AG10803 (cell line): ENCODE measurements around the gene KRTAP12-2.

Source experiments
- DNase-seq: peaks from one replicate; pipeline ENCODE4 v3.0.0; 2010; ENCODE audit warnings: low read depth
- H3K4me3 ChIP-seq: 2 replicates; pipeline ENCODE4 v1.5.1; 2011; ENCODE audit warnings: mild to moderate bottlenecking, low read length, control low read depth
- CTCF ChIP-seq: conservative IDR thresholded peaks from 2 replicates; pipeline ENCODE4 v1.5.1; 2011; ENCODE audit warnings: mild to moderate bottlenecking, low read length, control low read depth, inconsistent platforms

KRTAP12-2 gene, protein sequence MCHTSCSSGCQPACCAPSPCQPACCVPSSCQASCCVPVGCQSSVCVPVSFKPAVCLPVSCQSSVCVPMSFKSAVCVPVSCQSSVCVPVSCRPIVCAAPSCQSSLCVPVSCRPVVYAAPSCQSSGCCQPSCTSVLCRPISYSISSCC

DNA sequence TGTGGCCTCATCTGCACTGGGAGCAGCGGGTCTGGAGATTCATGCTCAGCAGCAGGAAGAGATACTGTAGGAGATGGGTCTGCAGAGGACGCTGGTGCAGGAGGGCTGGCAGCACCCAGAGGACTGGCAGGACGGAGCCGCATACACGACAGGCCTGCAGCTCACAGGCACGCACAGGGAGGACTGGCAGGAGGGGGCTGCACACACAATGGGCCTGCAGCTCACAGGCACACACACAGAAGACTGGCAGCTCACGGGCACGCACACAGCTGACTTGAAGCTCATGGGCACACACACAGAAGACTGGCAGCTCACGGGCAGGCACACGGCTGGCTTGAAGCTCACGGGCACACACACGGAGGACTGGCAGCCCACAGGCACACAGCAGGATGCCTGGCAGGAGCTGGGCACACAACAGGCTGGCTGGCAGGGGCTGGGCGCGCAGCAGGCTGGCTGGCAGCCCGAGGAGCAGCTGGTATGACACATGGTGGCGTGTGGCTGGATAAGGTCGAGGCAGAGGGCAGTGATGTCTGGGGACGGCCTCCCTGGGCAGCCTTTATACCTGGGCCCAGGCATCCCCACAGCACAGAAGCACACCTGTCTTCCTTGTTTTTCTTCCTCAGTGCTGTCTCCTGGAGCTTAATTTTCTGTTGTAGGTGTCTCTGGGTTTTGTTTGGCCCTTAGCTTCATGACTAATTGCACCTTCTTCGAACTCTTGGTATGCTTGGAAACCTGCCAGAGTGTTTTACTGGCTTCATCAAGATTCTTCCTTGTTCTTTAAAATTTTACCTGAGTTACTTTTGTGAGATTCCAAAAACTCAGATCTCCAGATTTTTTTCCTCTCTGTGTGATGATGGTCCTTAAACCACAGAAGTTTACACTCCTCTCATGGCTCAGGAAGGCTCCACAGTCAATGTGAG lies at the start of gene KRTAP12-2:
Gene KRTAP12-2, minus strand, starts transcription at position 527 of the 920 bp plus-strand sequence. Its CDS starts 41 bp downstream, at position 486.
- no peak for DNase-seq
- no peak for TF ChIP-seq CTCF

GRCh38 chr21:44714905-44715304 lies 48.2 kb upstream of the KRTAP12-2 start:
- TF ChIP-seq CTCF: no peak
- no peak for DNase-seq
- H3K4me3 ChIP-seq: no peak overlapping the region

More for the DNA sequence above, at the start of gene KRTAP12-2:
- H3K4me3 ChIP-seq: no peak within 1 kb of the TSS

DNA sequence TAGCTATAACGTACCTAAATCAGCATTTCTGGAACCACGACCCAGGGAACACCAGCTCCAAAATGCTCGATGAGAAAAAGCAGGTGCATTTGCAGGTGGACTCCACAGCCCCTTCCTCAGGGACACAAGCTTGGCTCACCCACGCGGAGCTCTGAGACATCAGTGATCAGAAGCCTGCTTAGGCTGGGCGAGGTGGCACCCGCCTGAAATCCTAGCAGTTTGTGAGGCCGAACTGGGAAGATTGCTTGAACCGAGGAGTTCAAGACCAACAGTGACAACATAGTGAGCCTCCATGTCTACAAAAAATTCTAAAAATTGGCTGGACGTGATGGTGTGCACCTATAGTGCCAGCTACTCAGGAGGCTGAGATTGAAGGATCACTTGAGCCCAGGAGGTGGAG lies 47.1 kb upstream of the KRTAP12-2 start:
- TF ChIP-seq CTCF: no peak
- no peak for DNase-seq
- no peak overlapping the region for H3K4me3 ChIP-seq

DNA sequence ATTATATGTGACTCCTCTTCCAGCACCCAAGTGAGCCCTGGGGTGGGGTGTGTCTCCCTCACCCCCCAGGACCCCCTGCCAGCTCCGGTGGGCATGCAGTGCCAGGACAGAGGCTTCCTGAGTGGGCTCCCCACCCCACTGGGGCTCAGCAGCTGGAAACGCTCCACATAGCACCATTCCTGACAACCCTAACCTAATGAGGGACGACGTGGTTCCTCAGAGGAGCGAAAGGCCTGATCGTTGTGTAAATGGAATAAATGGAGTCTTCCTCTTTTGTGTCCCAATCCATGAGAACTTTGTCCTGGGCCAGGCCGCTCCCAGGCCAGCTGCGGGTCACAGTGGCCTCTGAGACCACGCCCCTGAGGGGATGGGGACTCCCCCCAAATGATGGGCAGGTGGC lies 46.4 kb upstream of the KRTAP12-2 start:
- H3K4me3 ChIP-seq: no peak overlapping the region
- no peak for TF ChIP-seq CTCF
- no peak for DNase-seq

- no peak overlapping the region for H3K4me3 ChIP-seq
- no peak for TF ChIP-seq CTCF
- no peak for DNase-seq
Measured at GRCh38 chr21:44712203-44713028, 45.7 kb upstream of the KRTAP12-2 start.

- no peak for DNase-seq
- TF ChIP-seq CTCF: no peak
- H3K4me3 ChIP-seq: no peak within 1 kb of the TSS
Measured at GRCh38 chr21:44711327-44712202, 44.8 kb upstream of the KRTAP12-2 start, which contains the start of gene TSPEAR. Gene TSPEAR, minus strand, starts transcription at chr21:44711572. Its CDS starts 58 bp downstream, at chr21:44711514.
